DMS79 (cell line): ENCODE results near the gene TACC2.

Experiments
- DNase-seq: peaks from one replicate; lab custom pipeline; 2025; lab: John Stamatoyannopoulos, UW

TACC2 gene

DNA sequence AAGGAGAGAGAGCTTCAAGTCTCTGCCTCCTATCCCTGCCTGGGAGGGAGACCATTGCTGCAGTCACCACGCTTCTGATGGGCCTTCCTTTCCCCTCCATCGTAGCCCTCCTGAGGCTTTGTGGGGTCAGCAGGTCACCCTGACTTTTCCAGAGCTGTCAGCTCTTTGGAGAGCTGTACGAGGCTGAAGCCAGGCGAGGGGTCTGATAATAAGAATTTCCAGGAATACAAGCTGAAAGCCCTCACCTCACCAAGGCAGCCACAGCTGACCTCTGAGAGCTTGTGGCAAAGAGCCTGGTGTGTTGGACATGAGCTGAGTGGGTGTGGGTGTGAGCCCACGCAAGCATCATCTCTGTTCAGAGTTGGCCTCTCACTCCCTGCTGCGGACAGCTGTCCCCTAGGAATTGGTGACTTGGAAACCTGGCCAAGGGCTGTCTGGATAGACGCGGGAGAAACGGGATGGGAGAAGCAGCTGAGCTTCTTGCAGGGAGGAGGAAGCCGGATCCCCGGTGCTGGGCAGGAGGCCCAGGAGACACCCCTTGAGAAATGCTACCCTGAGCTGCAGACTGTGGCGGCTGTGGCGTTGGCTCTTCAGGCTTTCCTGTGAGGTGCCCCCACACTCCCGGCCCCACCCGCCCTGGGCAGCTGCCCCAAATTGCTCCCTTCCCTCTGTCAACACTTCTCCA is 160.1 kb downstream of the TACC2 start:
- no peak for DNase-seq

DNA sequence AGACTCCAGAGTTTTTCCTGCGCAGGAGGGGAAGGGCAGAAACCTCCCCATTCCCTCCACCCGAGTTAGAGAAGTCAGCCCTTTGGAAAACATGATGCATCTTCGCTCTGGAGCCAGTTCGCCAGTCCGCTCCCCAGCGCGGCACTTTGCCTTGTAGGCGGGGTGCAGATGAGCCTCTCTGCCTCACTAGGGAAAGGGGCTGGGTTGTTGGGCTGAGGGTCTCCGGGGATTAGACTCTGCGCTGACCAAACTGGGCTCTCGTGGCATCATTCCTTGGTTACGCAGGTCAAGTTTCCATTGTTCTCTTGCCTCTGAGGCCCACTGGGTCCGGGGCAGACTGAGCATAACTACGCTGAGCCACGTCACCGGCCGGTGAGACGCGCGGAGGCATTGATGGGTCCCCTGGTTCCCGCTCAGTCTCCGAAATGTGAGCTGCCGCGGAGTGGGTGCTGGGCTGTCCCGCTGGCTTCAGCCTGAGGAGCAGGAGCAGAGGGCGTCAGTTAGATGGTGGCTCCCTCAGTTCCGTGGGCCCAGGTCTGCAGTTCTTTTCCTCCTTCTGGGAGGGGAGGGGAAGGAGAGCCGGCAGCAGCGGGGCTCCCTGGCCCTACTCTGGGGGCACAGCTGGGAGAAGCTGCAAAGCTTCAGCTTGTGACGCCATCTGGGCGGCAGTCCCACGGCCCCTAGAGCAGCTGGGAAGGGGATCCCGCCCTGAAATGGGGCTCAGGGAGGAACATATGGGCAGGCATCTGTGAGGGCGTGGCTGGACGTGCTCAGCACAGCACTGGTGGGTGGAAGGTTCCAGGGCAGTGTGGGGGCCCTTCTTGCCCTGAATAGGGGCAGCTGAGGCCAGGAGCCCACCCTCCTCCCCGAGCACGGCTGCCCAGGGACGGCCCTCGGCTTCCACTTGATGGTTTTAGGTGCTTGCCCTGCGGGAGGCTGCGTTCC is 160.9 kb downstream of the TACC2 start:
- no peak for DNase-seq

DNA sequence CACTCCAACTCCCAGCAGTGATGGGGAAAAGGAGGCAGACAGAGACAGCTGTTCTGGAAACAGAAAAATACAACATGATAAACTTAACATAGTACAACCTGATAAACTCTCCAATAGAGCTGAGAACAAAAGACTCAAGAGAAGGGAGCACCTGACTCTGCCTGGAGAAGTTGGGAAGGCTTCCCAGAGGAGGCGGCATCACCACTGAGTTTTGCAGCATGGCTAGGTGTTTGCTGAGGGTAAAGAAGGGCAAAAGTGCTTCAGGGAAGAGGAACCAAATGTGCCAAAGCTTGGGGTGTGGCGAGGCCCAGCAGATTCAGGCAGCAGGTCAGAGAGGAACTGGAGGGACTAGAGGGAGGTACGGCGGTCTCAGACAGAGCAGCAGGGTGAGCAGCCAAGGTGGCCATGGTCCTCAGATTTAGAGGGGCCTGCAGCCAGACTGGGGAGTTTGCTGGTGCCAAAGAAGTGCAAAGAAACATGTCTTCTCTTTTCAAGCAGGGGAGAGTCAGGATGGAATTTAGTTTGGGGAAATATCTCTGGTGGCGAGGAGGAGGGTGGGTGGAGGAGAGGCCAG is 162.2 kb downstream of the TACC2 start:
- DNase-seq: no peak

DNA sequence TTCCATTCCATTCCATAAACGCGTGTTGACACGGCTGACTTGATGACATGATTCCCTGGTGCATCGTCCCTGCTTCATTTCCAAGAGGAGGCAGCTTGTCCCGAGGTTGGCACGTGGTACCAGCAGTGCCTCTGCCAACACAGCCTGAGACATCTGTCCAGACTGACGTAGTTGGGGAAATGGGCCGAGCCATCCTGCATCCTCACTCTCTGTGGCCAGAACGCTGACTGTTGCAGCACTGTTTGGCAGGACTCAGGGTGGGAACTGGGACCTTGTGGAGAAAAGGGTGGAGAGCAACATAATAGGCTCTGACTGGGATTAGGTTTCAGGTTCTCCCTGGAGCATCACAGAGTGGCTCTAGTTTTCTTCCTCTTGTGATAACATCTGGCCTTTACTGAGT is 163.6 kb downstream of the TACC2 start:
- DNase-seq: no peak

DNA sequence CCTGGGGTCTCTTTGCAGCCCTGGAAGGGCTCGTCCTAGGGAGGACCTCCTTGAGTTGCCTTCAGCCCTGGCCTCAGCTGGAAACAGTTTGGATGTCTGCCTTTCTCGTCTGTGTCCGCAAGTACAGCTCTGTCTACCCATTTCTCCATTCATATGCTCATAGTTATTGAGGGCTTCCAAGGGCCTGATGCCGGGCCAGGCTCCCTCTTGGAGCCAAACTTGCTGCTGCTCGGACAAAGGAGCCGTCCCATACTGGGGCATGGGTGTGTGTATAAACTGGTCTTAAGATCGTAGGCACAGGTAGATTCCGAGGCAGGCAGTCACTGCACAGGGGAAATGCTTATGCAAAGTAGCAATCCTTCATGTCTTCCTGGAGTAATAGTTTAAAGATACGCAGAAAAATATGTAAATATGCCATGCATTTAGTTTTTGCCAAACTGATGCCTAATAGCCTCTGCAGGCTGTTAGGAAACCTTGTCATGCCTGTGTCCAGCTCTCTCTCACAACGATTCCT is 165.1 kb downstream of the TACC2 start:
- no peak for DNase-seq

DNA sequence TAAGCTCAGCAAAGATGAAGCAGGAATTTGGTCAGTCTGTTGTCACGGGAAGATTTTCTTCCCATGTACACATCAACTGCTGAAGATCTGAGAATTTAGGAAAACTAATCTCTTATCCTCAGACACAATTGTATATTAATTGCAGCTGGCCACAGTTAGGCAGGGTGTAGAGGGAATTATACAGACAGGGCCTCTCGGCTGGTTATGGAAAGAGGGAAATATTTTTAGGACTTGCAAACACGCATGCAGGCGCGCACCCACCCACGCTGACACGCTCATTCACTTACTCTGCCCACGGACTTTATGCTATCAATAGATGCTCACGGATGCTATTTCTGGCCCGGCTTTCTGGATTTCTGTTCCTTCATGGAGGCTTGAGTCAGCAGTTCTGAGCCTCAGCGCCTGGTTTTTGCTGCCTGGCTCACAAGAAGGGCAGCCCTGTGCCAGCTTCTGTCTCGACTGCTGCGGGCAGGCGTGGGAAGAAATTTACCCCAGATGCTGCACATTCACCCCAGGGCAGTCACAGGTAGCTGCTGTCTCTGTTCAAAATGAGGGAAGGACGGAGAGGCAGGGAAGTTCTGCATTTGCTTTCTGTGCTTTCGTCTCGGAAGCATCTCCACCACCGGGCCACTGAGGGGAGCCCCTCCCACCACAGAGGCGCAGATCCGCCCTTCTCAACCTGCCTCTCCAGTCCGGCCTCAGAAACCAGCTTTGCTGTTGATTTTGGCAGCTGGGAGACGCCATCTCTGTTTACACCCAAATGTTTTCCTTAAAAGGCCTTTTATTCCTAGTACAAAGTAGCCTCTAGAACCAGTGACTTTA is 165.8 kb downstream of the TACC2 start:
- no peak for DNase-seq

DNA sequence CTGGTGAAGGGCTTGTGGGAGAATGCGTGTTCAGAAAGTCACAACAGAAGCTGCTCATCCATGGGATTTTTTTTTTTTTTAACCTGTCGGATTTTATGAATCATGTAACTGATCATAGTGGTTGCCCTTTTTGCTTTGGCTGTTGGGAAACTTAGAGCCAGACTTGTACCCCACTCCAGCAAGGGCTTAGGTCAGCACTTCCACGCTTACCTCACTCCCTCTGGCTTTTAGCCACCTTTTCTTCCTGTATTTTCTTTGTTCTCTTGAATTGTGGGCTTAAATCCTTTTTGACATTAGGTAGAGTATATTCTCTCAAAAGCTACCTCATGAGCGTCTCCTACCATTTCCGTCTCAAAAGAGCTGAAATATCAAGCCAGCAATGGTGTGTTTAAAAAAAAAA is 168.5 kb downstream of the TACC2 start:
- DNase-seq: no peak

DNA sequence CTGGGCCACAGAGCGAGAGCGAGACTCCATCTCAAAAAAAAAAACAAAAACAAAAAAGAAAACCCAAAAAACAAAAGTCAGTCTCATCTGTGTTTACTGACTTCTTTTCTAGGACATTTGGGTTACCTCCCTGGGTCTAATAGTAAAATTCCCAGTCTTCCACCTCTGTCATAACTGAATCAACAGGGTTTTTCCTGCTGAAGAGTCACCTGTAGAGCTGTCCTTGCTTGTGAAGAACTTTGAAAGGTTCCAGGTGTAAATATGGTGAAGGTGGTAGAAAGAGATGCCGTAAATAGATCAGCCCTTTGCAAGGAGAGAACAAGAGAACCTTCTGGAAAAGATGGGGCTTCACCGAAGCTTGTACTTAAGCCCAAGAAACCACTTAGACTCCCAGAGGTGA is 169.4 kb downstream of the TACC2 start:
- no peak for DNase-seq

DNA sequence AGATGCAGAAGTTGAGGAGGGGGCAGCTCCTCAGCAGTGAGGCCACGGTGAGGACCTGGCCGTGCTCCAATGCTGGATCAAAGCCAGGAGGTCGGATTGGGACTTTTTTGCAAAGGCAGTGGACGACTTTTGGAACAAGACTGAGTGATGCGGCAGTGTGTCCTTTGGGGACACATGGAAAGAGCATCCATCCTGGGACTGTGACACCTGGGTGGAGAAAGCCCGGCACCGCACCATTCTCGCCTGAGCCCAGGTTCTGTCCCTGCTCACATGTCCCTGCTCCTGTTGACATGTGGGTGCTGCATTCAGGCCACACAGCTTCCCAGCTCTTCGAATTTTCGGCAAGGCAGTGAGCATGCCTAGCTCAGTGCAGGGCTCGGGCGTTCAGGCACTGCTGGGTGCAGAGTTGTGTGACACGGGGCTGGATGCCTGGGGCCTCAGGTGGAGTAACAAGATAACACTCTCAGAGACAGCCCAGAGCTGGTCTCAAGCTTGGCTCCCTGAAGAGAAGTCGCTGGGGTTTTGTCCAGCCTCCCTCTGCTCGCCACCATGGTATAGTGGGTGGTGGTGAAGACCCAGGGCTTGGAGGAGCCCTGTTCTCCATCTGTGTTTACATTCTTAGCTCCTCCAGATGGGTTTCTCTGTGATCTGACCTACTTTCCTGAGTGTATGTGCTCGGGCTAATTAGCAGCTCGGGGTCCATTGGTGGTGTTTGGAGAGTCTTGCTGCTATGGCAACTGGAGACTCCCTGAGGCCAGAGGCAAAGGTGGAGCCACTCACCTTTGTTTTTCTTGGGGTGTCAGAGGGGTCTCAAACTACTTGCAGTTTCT is 170.4 kb downstream of the TACC2 start:
- DNase-seq: no peak

DNA sequence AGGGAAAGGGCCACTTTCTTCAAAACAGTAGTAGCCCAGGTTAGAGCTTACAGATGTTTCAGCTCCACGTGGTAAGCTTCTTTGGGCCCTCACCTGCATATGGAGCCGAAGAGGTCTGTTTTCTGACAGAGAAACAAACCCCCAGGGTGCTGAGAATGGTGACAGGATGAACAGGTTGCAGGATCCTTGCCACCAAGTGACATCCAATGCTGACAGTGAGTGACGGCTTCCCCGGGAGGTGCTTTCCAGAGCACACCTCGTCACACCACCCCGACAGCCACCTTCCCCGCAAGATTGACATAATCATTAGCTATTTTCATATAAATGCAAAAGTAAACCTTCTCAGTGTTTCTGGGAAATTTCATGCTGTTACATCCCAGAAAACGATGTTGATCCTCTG is 172.8 kb downstream of the TACC2 start:
- DNase-seq: no peak

DNA sequence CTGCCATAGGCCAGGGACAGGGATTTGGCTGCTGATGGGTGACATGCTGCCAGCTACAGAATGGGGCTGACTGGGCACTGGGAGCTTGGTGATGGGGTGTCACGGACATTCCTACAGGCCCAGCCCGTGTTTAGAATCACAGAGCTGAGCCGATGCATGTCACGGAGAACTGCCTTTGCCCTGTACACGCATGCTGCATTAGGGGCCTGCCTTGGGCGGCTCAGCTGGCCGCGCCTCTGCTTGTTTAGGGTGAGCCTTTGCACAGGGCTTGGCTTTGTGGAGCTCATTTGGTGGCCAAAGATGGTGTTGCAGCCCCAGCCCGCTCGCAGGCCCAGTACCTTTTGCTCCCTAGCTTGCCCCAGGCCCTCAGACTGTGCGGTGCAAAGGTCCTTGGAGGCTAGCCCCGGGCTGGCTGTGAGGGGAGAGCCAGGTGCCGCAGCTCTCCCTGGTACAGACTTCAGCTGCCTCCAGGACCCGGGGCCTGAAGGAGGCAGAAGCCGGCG is 173.8 kb downstream of the TACC2 start:
- no peak for DNase-seq

DNA sequence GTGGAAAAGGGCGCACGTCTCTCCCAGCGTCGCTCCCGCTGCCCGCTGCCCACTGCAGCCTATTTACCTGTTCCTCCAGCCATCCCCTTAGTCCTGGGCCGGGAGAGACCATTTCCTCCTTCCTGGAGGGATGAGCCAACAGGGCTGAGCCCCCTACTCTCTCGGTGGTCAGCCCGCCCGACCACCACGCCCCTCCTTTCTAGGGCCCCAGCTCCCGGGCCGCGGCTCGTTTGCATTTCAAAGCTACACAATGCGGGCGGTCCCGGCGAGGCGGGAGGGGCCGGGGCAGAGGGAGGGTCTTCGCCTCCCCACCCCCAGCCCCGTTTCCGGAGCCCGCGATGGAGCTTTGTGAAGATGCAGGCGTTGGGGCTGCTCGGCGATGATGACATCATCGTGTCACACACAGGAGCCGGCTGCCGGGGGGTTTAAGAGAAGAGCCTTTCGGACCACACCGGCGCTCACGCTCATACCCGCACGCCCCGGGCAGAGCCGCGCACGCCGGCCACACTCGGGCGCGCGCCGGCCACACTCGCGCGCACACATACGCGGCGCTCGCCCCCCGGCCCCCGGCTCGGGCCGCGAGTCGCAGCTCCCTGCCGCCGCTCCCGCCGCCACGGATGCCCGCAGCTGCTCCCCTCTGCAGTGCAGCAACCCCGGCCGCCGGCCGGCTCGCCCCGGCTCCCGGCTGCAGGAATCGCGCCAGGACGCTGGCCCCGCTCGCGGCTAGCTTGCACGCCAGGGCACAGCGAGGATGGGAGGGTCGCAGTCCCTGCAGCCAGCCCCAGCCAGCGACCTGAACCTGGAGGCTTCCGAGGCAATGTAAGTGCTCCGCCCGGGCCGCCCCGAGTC is 174.4 kb downstream of the TACC2 start:
- peak; percentile 66 for DNase-seq

DNA sequence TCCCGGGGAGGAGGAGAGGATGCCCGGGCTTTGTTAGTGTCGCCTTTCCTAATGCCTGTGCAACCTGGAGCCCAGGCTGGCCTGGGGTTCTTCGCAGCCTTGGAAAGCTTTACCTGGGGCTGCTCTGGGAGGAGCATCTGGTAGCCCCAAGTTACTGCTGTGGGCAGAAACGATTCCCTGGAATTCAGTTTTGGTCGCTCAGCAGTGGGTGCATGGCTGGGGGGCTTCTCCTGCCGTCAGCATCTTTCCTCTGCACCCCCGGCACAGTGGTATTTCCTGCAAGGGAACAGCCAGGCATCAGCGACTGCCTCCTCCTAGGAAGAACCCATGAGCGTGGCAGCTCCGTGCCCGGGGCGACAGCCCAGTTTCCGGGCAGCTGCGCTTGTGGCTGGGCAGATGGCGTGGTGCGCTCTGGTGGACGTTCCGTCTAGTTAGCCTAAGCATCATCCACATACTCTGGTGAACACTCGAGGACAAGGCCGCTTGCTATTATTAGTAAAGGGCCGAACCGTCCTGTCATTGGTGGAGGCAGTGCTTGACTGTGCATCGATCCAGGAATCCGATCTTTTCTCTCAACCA is 175.1 kb downstream of the TACC2 start:
- DNase-seq: peak; percentile 60

DNA sequence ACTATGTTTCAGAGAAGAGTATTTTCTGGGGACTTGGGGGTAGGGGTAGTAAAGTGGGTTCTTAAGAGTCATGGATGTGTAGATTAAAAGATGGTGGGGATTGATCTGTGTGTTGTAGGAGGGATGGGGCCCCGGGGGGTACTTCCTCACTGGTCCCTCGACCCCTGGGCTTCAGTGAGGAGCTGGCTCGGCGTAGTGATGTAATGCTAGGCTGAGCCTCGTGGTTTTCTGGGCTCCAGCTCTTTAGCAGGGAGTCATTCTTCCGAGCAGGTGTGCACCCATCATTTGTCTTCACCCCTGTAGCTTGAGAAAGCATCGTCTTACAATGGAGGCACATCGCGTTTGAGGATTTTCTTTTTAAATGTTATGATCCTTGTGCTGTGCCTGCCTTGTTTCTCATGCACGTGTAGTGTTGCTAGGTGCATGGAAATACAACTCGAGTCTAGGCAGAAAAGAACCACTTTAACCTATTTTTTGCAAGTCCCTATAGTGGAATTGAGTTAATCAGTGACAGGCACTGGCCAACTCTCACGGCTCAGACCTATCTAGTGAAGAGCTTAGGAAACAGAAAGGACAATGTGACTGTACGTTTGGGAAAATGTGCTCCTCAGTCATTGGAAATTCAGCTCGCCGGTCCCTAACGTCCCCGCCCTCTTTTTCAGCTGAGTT is 176.0 kb downstream of the TACC2 start:
- no peak for DNase-seq

DNA sequence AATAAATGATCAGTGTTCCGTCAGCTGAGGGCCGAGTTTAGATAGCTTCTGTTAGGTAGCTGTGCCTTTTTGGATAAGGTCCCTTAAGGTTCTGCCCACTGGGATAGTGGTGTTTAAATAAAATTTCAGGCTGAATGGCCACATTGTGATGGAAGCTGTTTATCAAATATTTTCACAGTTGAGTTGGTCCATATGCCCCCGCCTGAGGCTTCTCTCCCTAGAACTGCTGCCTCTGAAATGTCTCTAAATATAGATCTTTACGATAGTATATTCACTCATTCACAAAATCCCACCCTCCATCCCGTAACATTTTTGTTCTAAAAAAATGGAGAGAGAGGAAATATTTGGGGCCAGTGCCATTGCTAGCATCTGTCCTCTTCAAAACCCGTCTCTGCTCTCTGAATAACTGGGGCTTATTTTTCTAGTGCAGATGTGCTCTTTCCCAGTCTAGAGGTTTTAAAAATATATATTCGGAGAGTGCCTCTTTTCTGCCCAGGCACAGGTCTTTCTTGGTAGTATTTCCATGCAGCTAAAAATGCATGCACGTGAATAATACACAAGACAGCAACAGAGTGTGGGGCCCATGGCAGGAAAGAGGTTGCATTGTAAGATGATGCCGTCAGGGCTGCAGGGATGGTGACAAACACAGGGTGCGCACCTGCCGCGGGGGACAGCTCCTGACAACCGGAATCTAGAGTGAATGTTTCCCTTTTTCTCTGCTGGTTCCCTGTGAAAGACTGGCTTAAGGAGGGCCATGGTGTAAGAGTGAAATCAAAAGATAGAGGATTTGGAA is 176.7 kb downstream of the TACC2 start:
- DNase-seq: no peak

DNA sequence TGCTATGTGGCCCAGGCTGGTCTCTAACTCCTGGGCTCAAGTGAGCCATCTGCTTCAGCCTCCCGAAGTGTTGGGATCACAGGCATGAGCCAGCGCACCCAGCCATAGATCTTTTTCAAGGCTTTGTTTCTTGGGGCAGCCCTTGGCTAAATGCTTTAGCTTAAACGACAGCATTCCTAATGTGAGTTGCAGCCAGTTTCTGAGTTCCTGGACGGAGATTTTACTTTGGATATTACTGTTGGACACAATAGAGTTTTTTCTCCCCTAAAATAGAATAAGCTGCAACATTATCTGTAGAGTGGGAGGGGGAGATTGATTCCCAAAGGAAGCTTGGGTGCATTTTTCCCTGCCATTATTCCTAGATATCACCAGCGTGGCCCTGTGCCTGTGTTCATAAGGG is 179.1 kb downstream of the TACC2 start:
- no peak for DNase-seq

DNA sequence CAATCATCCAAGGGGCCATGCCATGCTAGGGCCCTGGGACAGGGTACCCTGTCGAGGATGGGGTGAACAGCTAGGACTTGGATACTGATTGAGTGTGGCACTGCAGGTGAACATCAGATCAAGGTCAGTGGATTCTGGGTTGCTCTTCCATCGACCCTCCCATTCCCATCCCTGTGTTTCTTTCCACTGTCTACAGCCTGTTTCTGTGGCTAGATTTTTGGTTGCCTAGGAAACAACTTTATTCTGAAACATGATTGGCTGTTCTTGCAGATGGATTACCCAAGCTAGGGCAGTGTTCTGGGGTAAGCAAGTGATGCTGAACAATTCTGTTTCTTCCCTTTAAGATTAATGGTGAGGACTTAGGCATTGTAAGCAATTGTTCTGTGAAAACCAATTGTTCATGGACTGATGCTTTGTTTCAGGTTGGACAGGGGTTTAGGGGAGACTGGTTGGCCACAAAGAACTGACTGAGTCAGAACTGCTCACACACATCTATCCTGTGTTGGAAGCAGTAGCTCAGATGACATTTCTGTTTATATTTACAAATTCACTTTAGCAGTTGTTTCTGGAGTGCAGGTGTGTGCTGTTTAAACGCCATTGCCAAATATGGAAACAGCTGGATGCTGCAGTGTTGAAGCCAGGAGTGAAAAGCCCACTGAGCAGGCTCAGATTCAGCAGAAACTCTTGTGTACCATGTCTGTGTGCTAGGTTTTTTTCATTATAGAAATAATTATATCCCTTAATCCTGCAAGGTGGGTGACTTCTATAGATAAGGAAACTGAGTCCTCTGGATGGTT is 179.8 kb downstream of the TACC2 start:
- DNase-seq: no peak
